WTC11 (cell line): ENCODE data around the gene HPN. TPM values are rescaled to one million over a fixed set of nuclear protein-coding genes. Genes with fewer than 3 reads are reported as not detected.

Experiments used
- ATAC-seq: fragments of 200-7000 bp; cut with Tn5 transposase; 2 replicates; pipeline ENCODE4 v1.10.0; 2021; ENCODE audit warnings: mild to moderate bottlenecking, moderate library complexity
- CTCF ChIA-PET: fragments of 300-600 bp; sonication (Branson Sonifier 250); formaldehyde crosslinking; loops from one replicate; lab custom pipeline; 2021; ENCODE audit warnings: antibody characterized with exemption; lab: Charles Lee
- POLR2A ChIA-PET: fragments of 350-600 bp; sonication (Branson Sonifier 250); formaldehyde crosslinking; loops from one replicate; lab custom pipeline; 2021; ENCODE audit warnings: antibody characterized with exemption; lab: Charles Lee
- DNase-seq: peaks from one replicate; pipeline ENCODE4 v3.0.0; 2021; ENCODE audit warnings: low spot score
- H3K27ac Mint-ChIP-seq: 2 replicates; pipeline ENCODE4 v1.8.0; 2021; ENCODE audit warnings: mixed read lengths
- H3K27me3 Mint-ChIP-seq: 2 replicates; pipeline ENCODE4 v1.8.0; 2021; ENCODE audit warnings: low read depth, mild to moderate bottlenecking, moderate library complexity, mixed read lengths
- H3K36me3 Mint-ChIP-seq: 2 replicates; pipeline ENCODE4 v1.8.0; 2021; ENCODE audit warnings: mixed read lengths
- H3K4me1 Mint-ChIP-seq: 2 replicates; pipeline ENCODE4 v1.8.0; 2022; ENCODE audit warnings: mixed read lengths
- H3K4me3 Mint-ChIP-seq: 2 replicates; pipeline ENCODE4 v1.8.0; 2021; ENCODE audit warnings: mild to moderate bottlenecking, moderate library complexity, mixed read lengths
- H3K9me3 Mint-ChIP-seq: 2 replicates; pipeline ENCODE4 v1.8.0; 2021; ENCODE audit warnings: mixed read lengths
- RORB ChIP-seq: fragments of 250-450 bp; sonication (Bioruptor Pico); IDR thresholded peaks from 2 replicates; pipeline ENCODE4 v1.9.0; 2021; ENCODE audit warnings: mild to moderate bottlenecking
- TCF7 ChIP-seq: sonication (generic); formaldehyde crosslinking; IDR thresholded peaks from 2 replicates; pipeline ENCODE4 v1.8.0; 2022; ENCODE audit warnings: mild to moderate bottlenecking, low read depth, missing genetic modification reagents, moderate library complexity
- TEAD1 ChIP-seq: sonication (generic); formaldehyde crosslinking; IDR thresholded peaks from 2 replicates; pipeline ENCODE4 v1.8.0; 2022; ENCODE audit warnings: mild to moderate bottlenecking, missing genetic modification reagents
- TP53 ChIP-seq: sonication (generic); formaldehyde crosslinking; IDR thresholded peaks from 2 replicates; pipeline ENCODE4 v1.8.1; 2023; ENCODE audit warnings: mild to moderate bottlenecking, missing genetic modification reagents
- ZNF671 ChIP-seq: fragments of 250-450 bp; sonication (Bioruptor Pico); IDR thresholded peaks from 2 replicates; pipeline ENCODE4 v1.8.0; 2021; ENCODE audit warnings: mild to moderate bottlenecking
- total RNA-seq: library from RNA; stranded (reverse); gene quantifications from 3 replicates; pipeline ENCODE4 v1.2.3, GENCODE V29; 2021
- TF ChIP-seq, protein P1 (sequence below): sonication (generic); formaldehyde crosslinking; IDR thresholded peaks from 2 replicates; pipeline ENCODE4 v1.8.0; 2023; ENCODE audit warnings: missing genetic modification reagents, mild to moderate bottlenecking, borderline replicate concordance
- TF ChIP-seq, protein P2 (sequence below): fragments of 250-450 bp; sonication (Bioruptor Pico); IDR thresholded peaks from 2 replicates; pipeline ENCODE4 v1.9.0; 2021; ENCODE audit warnings: mild to moderate bottlenecking, borderline replicate concordance
- TF ChIP-seq, protein P3 (sequence below): sonication (generic); formaldehyde crosslinking; IDR thresholded peaks from 2 replicates; pipeline ENCODE4 v1.8.0; 2023; ENCODE audit warnings: mild to moderate bottlenecking, missing genetic modification reagents
- TF ChIP-seq, protein P4 (sequence below): sonication (generic); formaldehyde crosslinking; IDR thresholded peaks from 2 replicates; pipeline ENCODE4 v1.8.1; 2023; ENCODE audit warnings: mild to moderate bottlenecking, missing genetic modification reagents, moderate library complexity
- TF ChIP-seq, protein P5 (sequence below): fragments of 250-450 bp; sonication (Bioruptor Pico); conservative IDR thresholded peaks from 2 replicates; pipeline ENCODE4 v1.9.0; 2021; ENCODE audit warnings: mild to moderate bottlenecking

The HPN gene
- total RNA-seq, 1 experiment from 2014 or later, result 20.8 TPM

DNA sequence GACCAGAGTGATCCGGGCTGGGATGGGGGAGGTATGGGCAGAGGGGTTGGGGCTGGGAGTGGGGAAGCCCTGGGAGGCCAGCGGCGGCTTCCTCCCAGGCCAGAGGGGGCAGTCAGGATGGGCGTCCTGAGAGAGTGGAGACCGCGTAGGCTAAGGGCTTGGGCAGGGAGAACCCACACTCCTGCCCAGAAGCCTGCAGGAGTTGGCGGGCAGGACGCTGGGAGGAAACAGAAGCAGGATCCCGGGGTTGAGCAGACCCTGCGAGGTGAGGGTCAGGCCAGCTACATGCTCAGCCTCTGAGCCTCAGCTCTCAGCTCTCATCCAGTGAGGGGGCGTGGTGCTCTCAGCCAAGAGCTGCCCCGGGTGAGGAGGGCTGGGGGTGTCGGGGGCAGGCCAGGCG is 19.1 kb upstream of the HPN start:
- Mint-ChIP-seq H3K27ac (peak overlapping the region; percentile 57; the same call in 1 of the 2 replicates), H3K27me3 (no peaks in the 10 kb centered on the region), H3K36me3 (peaks cover 80% of the 10 kb centered on the region), H3K9me3 (no peaks in the 10 kb centered on the region), H3K4me1 (no peaks in the 10 kb centered on the region), H3K4me3 (no peak overlapping the region)
- ATAC-seq, result no peak; the same call in 1 of the 2 replicates
- ChIA-PET CTCF (interaction anchor here (0.9 kb wide), 1 partner anchor 11 kb away, joined by 3 read pairs; no protein-coding TSS in a partner anchor), POLR2A (interaction anchor here (0.5 kb wide), 1 partner anchor 23 kb away, joined by 3 read pairs; no protein-coding TSS in a partner anchor)
- DNase-seq, result no peak
- TF ChIP-seq TEAD1 (CRISPR knock-in tag), result no peak
- TF ChIP-seq, protein P1, sequence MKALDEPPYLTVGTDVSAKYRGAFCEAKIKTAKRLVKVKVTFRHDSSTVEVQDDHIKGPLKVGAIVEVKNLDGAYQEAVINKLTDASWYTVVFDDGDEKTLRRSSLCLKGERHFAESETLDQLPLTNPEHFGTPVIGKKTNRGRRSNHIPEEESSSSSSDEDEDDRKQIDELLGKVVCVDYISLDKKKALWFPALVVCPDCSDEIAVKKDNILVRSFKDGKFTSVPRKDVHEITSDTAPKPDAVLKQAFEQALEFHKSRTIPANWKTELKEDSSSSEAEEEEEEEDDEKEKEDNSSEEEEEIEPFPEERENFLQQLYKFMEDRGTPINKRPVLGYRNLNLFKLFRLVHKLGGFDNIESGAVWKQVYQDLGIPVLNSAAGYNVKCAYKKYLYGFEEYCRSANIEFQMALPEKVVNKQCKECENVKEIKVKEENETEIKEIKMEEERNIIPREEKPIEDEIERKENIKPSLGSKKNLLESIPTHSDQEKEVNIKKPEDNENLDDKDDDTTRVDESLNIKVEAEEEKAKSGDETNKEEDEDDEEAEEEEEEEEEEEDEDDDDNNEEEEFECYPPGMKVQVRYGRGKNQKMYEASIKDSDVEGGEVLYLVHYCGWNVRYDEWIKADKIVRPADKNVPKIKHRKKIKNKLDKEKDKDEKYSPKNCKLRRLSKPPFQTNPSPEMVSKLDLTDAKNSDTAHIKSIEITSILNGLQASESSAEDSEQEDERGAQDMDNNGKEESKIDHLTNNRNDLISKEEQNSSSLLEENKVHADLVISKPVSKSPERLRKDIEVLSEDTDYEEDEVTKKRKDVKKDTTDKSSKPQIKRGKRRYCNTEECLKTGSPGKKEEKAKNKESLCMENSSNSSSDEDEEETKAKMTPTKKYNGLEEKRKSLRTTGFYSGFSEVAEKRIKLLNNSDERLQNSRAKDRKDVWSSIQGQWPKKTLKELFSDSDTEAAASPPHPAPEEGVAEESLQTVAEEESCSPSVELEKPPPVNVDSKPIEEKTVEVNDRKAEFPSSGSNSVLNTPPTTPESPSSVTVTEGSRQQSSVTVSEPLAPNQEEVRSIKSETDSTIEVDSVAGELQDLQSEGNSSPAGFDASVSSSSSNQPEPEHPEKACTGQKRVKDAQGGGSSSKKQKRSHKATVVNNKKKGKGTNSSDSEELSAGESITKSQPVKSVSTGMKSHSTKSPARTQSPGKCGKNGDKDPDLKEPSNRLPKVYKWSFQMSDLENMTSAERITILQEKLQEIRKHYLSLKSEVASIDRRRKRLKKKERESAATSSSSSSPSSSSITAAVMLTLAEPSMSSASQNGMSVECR (CRISPR knock-in tag), result no peak
- TF ChIP-seq TP53, result no peak
- TF ChIP-seq ZNF671 (CRISPR knock-in tag), result no peak
- no peak for TF ChIP-seq RORB (CRISPR knock-in tag)
- TF ChIP-seq, protein P2, sequence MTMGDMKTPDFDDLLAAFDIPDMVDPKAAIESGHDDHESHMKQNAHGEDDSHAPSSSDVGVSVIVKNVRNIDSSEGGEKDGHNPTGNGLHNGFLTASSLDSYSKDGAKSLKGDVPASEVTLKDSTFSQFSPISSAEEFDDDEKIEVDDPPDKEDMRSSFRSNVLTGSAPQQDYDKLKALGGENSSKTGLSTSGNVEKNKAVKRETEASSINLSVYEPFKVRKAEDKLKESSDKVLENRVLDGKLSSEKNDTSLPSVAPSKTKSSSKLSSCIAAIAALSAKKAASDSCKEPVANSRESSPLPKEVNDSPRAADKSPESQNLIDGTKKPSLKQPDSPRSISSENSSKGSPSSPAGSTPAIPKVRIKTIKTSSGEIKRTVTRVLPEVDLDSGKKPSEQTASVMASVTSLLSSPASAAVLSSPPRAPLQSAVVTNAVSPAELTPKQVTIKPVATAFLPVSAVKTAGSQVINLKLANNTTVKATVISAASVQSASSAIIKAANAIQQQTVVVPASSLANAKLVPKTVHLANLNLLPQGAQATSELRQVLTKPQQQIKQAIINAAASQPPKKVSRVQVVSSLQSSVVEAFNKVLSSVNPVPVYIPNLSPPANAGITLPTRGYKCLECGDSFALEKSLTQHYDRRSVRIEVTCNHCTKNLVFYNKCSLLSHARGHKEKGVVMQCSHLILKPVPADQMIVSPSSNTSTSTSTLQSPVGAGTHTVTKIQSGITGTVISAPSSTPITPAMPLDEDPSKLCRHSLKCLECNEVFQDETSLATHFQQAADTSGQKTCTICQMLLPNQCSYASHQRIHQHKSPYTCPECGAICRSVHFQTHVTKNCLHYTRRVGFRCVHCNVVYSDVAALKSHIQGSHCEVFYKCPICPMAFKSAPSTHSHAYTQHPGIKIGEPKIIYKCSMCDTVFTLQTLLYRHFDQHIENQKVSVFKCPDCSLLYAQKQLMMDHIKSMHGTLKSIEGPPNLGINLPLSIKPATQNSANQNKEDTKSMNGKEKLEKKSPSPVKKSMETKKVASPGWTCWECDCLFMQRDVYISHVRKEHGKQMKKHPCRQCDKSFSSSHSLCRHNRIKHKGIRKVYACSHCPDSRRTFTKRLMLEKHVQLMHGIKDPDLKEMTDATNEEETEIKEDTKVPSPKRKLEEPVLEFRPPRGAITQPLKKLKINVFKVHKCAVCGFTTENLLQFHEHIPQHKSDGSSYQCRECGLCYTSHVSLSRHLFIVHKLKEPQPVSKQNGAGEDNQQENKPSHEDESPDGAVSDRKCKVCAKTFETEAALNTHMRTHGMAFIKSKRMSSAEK, result no peak

DNA sequence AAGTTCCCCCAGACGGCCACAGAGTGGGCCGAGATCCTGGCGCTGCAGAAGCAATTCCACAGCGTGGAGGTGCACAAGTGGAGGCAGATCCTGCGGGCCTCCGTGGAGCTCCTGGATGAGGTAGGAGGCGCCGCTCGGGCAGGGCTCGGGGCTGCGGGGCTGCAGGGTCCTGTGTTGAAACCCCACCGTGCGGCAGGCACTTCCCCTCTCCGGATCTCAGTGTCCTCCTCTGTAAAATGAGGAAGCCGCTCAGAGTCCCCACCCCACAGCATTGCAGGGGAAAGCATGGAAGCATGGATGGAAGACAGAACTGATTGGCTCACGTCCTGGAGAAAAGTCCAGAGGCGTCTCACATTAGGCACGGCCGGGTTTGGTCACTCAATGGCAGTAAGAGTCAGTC is 18.1 kb upstream of the HPN start:
- Mint-ChIP-seq H3K27ac (no peak overlapping the region), H3K4me1 (no peaks in the 10 kb centered on the region), H3K9me3 (no peaks in the 10 kb centered on the region), H3K27me3 (peaks cover 4% of the 10 kb centered on the region), H3K36me3 (peaks cover 77% of the 10 kb centered on the region), H3K4me3 (no peak overlapping the region)
- ChIA-PET CTCF (no interaction called here), POLR2A (no interaction called here)
- no peak for DNase-seq
- no peak for ATAC-seq
- no peak for TF ChIP-seq TCF7 (CRISPR knock-in tag)
- TF ChIP-seq, protein P3, sequence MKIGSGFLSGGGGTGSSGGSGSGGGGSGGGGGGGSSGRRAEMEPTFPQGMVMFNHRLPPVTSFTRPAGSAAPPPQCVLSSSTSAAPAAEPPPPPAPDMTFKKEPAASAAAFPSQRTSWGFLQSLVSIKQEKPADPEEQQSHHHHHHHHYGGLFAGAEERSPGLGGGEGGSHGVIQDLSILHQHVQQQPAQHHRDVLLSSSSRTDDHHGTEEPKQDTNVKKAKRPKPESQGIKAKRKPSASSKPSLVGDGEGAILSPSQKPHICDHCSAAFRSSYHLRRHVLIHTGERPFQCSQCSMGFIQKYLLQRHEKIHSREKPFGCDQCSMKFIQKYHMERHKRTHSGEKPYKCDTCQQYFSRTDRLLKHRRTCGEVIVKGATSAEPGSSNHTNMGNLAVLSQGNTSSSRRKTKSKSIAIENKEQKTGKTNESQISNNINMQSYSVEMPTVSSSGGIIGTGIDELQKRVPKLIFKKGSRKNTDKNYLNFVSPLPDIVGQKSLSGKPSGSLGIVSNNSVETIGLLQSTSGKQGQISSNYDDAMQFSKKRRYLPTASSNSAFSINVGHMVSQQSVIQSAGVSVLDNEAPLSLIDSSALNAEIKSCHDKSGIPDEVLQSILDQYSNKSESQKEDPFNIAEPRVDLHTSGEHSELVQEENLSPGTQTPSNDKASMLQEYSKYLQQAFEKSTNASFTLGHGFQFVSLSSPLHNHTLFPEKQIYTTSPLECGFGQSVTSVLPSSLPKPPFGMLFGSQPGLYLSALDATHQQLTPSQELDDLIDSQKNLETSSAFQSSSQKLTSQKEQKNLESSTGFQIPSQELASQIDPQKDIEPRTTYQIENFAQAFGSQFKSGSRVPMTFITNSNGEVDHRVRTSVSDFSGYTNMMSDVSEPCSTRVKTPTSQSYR (CRISPR knock-in tag), result no peak
- TF ChIP-seq, protein P4, sequence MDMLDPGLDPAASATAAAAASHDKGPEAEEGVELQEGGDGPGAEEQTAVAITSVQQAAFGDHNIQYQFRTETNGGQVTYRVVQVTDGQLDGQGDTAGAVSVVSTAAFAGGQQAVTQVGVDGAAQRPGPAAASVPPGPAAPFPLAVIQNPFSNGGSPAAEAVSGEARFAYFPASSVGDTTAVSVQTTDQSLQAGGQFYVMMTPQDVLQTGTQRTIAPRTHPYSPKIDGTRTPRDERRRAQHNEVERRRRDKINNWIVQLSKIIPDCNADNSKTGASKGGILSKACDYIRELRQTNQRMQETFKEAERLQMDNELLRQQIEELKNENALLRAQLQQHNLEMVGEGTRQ (CRISPR knock-in tag), result no peak

DNA sequence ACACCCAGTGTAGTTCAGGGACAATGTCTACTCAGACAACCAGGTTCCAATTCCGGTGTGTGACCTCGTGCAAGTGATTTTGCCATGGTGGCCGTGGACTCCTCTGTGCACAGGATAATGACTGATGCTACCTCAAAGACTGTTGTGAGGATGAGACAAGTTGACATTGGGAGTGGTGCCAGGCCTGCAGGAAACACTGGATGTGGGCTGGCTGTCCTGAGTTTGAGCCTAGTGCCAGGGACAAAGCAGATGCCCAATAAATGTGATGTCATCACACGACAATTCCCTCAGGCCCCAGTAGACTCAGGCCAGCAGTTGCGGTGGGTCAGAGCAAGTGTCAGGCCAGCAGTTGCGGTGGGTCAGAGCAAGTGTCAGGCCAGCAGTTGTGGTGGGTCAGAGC is 17.4 kb upstream of the HPN start:
- ATAC-seq (no peak), DNase-seq (no peak)
- TF ChIP-seq, protein P5, sequence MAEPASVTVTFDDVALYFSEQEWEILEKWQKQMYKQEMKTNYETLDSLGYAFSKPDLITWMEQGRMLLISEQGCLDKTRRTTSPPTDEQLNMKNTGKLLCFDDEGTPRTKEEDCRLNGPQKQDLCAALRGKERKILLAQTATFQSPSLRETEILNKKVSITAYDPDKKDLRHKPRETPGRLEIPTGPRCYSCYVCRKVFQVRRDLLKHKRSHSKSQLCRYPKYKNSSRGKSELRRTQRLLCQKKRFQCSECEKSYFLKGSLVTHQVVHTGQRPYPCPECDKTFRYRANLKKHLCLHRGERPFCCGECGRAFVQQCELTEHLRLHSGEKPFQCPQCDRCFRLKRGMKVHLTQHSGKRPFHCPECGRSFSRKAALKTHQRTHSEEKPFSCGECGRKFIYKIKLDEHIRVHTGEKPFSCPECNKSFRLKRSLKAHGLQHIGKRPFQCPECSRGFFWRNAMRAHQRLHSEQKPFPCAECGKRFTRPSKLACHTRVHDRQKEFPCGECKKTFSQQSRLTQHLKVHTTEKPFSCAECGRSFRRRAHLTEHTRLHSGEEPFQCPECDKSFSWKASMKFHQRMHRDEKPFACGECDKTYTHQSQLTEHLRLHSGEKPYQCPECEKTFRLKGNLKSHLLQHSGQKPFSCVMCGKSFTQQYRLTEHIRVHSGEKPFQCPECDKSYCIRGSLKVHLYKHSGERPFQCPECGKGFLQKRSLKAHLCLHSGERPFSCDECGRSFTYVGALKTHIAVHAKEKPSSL (CRISPR knock-in tag), result no peak
- H3K36me3 Mint-ChIP-seq, result peaks cover 72% of the 10 kb centered on the region
- POLR2A ChIA-PET, result no interaction called here
- CTCF ChIA-PET, result no interaction called here
- H3K27me3 Mint-ChIP-seq, result peaks cover 5% of the 10 kb centered on the region
- H3K4me1 Mint-ChIP-seq, result no peaks in the 10 kb centered on the region
- no peaks in the 10 kb centered on the region for H3K9me3 Mint-ChIP-seq
- no peak overlapping the region for H3K4me3 Mint-ChIP-seq
- H3K27ac Mint-ChIP-seq, result peak overlapping the region; percentile 41; the same call in 1 of the 2 replicates
